Measurements from ENCODE around the gene DENND1B.

Gene DENND1B

DNA sequence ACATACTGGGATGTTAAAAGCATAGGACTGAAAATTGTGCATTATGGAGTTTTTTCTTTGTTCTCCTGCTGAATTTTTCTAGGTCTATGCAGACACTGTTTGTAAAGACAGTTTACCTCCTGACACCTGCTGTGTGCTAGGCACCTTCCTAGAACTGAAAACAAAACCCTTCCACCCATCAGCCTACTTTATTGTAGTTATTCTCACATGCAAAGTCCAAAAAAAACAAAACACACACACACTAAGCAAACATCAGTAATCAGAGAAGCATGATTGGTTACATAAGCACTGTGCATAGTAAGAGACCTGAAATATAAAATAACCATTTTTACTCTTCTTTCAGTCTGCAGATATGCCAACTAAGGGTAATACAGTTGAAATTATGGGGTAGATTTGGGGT is 312.1 kb downstream of the DENND1B start:
- no peak for DNase-seq

DNA sequence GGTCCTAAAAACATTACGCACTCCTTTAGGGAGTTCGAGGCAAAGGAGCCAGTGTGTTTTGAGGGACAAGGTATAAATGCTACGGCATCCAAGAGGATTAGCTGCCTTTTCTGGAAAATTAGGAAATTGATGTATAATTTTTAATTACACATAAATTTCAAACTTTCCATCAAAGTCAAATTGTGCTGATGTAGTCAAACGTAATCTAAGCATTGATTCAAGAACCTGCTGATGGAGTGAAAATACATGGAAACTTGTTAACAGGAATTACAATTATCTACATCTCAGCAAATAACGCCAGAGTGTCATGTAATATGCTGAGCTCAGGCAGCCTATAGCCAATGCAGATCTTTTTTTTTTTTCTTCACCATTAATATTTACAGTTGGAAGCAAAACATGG is 312.7 kb downstream of the DENND1B start:
- no peak for DNase-seq

Data from NCI-H510A (cell line).